Right lung (tissue), 5 donors: ENCODE measurements around the gene MAST3. TPM values are rescaled to one million over a fixed set of nuclear protein-coding genes. Genes with fewer than 3 reads are reported as not detected.
"Not testable (repeated sequence)": the region's sequence is repeated elsewhere in the genome, so short reads cannot be mapped to it uniquely, and the experiment has no call there.

Experiments
- DNase-seq, 2 donors: peaks; one replicate each; pipeline ENCODE4 v3.0.0-alpha.2; 2013
- polyA plus RNA-seq, 5 donors: library from polyadenylated mRNA; unstranded; fragments of 120-200 nt; gene quantifications; one replicate each; pipeline versions ENCODE4 v1.2.1 to v1.2.3, GENCODE V29; 2013; ENCODE audit warnings: inconsistent platforms in 1 of 5, low replicate concordance in 1 of 5; ENCODE audit not compliant: insufficient read length in 5 of 5, insufficient read depth in 1 of 5

Gene MAST3
- polyA plus RNA-seq, 5 donors: 3.8 to 10.3 (median 6.1) TPM

DNA sequence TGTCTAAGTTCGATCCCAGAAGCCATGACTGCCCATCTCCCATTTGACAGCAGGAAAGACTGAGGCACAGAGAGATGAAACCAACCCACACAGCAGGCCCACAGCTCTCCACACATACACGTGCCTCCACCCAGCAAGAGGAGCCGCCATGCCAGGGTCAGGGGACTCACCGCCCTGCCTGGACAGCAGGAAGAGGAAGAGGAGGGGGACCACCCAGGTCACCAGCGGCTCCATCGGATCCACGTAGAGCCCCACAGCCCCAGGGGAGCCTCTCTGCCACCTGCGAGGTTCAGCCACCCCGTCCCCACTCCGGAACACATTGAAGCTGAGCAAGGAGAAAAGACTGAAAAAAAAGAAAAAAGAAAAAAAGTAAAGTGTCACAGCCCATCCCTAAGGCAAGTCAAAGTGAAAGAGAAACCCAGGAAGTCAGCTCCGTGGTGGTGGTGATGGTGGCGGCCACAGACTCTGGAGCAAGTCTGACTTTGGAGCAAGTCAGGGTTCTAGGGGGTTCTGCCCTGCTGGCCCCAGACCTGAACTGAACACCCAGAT, 10.9 kb upstream of the MAST3 start, which contains the start of gene IL12RB1:
IL12RB1 (minus strand) TSS at position 345 of the 549 bp plus-strand sequence; CDS start at position 234, 111 bp downstream.
- DNase-seq: no peak

DNA sequence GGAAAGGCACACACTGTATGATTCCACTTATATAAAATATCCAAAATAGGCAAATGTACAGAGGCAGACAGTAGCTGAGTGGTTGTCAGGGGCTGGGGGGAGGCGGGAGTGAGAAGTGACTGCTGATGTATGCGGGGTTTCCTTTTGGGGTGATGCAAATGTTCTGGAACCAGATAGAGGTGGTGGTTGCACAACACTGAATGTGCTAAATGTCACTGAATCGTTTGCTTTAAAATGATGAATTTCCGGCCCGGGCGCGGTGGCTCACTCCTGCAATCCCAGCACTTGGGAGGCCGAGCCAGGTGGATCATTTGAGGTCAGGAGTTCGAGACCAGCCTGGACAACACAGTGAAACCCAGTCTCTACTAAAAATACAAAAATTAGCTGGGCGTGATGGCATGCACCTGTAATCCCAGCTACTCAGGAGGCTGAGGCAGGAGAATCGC, 8.5 kb upstream of the MAST3 start:
- DNase-seq: not testable (repeated sequence)

DNA sequence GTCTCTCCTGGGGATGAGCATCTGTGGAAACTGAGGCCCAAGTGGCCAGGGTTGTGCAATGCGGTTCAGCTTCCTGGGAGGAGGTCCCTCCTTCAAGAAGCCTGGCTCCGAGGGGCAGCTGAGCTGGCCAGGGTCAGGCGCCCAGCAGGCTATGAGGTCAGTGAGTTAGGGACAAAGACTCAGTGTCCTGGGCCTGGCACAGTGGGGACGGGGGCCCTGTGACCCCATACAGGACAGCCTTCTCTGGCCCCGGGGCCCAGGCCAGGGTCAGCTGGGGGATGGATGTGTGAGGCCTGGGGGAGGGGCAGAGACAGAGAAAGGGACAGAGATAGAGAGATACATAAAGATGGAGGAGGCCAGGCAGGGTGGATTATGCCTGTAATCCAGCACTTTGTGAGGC, 7.9 kb upstream of the MAST3 start:
- no peak for DNase-seq

DNA sequence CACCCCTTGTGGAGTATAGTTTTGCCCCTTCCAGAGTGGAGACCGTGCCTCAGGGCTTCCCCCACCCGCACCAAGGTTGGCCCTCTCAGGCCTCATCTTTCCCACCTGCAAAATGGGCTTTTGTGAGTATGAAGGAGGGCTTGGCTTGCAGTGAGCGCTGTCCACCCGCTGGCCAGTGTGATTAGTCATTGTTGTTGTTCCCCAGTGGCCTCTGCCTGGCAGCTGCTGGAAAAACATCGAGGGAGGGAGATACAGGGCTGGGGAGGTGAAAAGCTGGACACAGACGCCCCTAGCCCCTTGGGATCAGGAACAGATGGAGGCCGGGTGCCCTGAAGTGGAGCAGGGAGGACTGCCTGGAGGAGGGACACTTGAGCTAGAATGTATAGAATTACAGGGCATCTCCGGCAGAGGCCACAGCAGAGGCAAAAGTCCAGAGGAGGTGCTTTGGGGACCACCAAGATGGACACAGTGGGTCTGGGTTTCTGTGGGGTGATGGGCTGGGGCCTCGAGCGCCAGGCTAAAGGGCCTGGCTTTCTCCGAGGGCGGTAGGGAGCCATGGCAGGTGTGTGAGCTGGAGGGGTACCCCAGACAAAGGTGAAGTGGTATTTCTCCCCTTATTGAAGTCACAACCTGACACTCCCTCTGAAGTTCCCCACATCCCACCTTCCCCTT, 6.9 kb upstream of the MAST3 start:
- DNase-seq: no peak

DNA sequence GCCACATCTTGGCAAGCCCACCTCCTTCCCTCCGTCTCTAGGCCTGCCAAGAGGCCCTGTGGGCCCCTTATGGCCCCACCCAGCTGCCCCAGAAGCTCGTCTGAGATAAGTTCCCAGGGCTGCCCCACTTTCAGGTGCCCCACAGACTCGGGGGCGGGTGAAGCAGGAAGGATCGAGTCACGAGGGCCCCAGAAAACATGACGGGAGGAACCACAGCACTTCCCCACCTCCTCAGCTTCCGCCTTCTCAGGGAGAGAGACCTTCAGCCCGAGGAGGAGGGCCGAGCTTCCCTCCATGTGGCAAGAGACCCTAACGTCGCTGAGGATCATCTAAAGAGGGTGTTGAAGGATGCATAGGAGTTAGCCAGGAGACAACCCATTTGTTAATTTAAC, 6.4 kb upstream of the MAST3 start:
- no peak for DNase-seq

DNA sequence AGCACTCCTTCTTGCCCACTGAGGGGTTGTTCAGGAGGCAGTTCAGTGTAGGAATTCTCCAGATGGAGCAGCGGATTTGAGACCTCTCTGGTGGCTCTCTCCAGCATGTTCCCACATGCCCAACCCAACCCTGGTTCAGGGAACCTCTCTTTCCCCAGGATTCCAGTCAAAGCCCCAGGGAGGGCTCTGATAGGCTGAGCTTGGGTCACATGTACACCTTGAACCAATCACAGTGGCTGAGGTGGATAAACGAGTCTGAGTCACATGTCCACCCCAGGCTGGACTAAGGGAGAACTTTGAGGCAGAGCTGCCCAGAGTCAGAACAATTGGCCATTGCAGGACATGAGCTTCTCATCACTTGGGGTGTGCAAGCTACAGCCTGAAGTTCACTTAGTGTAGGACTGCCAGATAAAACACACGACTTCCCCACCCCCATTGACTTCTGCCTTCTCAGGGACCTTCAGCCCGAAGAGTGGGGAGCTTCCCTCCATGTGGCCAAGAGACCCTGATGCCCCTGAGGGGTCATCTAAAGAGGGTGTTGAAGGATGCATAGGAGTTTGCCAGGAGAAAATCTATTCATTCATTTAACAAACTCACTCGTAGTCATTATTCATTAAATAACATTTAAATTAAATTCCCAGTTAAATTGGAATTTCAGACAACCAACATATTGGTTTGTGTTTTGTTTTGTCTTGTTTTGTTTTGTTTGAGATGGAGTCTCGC, 4.0 kb upstream of the MAST3 start:
- DNase-seq: no peak

DNA sequence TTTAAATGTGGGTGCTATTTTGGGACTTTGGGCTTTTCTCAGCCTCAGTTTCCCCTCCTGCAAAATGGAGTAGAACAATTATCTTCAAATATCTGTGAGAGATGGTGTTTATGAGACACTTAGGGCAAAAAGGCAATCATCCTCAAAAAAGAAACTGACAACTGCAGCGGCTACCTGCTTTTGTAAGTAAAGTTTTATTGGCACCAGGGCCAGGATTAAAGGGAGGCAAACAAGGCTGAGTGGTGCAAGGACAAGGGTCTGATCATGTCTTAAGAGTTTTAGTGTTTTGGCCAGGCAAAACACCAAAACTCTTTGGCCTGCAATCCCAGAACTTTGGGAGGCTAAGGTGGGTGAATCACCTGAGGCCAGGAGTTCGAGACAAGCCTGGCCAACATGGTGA, 1.3 kb upstream of the MAST3 start:
- DNase-seq: no peak

DNA sequence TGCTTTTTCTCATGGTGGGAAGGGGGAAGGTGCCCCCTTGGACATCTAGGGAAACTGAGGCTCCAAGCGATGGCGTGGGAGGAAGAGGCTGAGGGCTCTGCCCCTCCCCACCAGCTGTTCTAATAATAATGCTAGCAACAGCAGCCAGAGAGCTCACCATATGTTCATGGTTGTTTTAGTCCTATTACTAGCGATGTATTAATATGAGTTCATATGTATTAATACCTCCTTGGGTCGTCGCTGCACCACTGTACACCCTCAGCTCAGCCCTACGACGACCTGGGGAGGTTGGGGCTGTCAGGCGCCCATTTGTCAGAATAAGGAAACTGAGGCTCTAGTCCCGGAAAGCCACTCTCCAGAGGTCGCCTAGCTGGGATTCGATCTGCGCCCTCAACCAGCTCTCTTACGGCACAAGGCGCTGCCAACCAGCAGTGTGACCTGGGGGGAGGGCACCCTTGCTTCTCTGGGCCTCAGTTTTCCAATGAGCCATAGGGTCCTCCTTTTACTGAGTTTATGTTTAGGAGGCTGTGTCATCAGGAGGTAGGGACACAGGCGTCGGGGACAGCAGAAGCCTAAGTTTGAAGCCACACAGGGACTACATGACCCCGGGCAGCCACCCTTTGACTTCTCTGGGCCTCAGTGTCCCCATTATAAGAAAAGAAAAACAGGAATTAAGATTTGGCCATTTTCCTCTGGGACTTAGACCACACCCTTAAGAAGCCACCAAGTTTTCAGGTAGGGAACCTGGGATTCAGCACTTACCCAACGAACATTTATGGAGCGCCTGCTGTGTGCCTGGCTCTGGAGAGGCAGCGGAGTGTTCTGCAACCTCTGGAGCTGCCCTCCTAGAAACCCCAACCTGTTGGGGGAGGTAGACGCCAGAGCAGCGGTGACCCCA, 664 bp downstream of the MAST3 start:
- DNase-seq: no peak

DNA sequence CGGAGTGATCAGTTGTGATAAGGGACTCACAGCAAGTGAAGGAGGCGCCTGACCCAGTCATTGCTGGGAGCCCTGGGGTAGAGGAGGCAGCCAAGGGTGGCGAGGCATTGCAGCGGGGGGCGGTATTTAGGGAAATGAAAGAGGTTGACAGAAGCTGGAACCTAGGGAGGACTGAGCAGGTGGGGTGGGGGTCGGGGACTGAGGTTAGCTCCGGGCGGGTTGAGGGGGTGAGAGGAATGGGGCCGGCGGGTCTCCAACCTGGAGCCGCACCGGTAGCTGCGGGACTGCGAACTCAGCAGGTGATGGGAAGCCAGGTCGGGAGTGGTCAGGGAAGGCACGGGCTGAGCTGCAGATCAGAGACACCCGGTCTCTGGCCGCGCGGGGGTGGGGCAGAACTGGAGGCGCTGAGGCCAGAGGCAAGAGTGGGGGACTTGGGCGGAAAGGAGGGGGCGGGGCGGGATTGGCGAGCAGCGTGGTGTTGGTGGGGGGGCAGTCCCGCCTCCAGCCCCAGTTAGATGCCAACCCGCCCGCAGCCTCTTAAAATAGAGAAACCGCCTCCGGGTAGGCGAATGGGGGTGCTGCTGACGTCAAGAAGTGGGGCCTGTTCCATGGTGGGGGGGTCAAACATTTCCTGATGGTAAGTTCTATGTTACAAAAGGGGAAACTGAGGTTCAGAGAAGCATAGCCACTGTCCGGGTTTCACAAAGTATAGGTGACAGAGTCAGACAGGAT, 1.5 kb downstream of the MAST3 start:
- DNase-seq: no peak

DNA sequence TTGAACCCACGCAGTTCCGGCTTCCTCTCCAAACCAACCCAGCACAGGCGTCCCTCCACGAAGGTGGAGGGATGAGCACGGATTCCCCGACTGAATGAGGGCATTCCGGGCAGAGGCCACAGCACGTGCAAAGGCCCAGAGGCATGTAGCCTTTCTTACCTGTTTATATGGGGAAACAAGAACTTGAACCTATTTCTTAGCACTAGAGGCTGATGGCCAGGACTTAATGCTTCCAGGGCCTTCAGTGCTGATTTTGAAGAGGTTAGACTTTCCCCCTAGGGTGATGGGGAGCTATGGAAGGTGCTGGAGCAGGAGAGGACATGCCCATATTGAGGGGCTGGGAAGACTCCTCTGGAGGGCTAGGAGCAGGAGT, 2.0 kb downstream of the MAST3 start:
- no peak for DNase-seq

DNA sequence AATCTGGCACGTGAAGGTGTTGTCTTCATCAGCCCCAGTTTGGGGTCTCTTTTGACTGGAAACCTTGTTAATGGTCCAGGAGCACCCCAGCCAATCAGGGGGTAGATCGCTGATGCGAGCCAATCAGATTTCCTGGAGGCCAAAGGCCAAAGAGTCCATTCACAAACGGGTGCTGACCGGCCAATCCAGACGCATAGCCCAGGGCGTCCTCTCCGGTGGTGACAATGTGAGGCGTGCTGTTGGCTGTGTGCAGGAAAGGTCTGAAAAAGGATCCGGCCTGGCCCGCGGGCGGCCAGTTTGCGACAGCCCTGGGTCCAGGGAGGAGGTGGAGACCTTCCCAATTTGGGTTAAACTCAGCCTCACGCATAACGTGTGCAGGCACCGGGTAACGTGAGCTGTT, 3.1 kb downstream of the MAST3 start:
- DNase-seq: no peak

DNA sequence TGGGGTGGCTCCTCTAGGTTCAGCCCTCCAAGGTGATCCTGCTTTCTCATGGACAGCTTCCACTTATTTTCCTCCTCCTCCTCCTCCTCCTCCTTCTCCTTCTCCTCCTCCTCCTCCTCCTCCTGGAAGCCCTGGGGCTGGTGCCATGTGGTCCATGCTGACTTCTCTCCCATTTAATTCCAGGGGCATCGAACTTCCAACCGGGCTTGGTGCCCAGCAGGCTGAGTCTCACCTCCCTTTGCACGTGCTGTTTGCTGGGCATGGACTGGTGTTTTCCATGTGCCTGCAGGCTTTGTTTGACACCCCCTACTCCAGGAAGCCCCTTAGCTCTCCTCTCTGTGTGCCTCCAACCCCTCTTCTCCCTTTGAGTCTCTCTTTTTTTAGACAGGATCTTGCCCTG, 3.7 kb downstream of the MAST3 start:
- no peak for DNase-seq

DNA sequence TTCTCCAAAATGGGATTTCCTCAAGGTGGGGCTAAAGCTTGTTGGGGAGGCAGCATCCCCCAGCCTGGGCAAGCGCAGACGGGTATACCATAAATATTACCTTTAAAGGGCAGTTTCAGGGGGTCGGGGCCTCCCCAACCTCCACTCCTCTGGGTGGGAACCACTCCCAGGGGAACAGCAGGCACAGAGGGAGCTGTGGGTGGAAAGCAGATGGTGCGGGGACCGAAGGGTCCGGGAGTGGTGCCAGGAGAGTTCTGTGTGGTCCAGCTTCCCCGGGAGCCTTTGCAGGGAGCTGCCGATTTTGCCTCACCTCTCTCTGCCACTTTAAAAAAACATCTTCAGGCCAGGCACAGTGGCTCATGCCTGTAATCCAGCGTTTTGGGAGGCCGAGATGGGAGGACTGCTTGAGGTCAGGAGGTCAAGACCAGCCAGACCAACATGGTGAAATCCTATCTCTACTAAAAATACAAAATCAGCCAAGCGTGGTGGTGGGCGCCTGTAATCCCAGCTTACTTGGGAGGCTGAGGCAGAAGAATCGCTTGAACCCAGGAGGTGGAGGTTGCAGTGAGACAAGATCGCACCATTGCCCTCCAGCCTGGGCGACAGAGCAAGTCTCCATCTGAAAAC, 5.5 kb downstream of the MAST3 start:
- no peak for DNase-seq

DNA sequence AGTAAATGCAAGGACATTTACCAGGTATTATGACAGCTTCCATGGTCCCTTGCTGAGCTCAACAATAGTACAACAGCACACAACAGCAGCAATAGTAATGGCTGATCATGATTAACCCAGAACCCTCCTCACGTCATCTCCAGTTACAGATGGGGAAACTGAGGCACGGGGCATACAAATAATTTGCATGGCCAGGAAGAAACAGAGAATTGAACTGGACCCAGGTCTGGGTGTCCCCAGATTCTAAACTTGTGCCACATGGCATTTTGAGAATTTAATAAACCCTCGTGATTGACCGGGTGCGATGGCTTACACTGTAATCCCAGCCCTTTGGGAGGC, 7.2 kb downstream of the MAST3 start:
- DNase-seq: no peak

DNA sequence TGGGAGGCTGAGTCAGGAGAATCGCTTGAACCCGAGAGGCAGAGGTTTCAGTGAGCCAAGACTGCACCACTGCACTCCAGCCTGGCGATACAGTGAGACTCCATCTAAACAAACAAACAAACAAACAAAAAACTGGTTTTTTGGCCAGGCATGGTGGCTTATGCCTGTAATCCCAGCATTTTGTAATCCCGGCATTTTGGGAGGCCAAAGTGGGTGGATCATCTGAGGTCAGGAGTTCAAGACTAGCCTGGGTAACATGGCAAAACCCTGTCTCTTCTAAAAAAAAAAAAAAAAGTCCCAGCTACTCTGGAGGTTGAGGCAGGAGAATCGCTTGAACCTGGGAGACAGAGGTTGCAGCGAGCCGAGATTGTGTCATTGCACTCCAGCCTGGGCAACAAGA, 7.7 kb downstream of the MAST3 start:
- not testable (repeated sequence) for DNase-seq

DNA sequence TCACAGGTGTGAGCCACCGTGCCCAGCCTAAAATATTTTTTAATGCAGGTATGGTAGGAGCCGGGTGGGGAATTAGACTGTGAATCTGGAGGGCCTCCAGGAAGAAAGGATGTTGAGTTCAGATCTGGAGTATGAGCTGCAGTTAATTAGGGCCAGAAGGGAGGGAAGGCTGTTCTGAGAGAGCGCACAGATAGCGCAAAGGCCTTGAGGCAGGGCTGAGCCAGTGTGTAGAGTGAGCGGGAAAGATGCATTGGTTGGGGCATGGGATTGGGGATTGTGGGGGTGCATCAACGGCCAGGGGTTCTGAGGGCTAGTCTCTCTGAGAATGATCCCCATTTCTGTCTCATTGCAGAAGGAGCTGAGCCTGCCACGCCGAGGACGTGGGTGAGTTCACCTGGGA, 9.7 kb downstream of the MAST3 start:
- no peak for DNase-seq

DNA sequence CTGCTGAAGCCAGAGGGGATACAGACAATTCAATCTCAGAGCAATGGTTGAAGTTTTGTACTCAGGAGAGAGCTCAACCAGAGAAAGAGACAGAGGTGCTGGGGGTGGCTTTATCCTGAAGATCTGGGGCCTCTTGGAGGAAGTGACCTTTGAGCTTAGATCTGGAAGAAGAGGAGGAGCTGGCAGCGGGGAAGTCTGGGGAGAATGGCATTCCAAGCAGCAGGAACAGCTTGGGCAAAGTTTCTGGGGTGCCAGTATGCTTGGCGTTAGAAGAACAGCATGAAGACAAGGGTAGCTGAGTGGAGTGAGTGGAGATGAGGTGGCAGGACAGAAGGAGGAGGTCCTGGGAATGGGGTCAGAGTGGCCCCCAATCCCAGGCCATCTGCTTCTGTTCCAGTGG, 11.3 kb downstream of the MAST3 start:
- DNase-seq: no peak

DNA sequence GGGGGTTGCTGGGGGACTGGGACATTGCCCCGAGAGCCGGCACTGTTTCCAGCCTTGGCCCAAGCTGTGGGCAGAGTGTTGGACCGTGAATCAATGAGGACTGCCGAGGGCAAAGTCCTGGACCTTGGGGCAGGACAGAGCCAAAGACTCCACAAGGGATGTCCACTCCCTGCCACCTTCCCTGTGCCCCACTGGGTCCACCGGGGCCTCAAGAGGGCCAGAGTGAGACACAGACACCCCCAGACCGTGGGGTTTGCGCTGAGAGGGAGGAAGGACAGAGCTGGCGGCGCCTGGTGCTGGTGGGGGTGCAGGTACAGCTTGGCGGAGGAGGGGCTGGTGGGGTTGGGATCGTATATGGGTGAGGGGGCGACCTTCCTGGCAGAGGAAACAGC, 11.8 kb downstream of the MAST3 start:
- DNase-seq: no peak

DNA sequence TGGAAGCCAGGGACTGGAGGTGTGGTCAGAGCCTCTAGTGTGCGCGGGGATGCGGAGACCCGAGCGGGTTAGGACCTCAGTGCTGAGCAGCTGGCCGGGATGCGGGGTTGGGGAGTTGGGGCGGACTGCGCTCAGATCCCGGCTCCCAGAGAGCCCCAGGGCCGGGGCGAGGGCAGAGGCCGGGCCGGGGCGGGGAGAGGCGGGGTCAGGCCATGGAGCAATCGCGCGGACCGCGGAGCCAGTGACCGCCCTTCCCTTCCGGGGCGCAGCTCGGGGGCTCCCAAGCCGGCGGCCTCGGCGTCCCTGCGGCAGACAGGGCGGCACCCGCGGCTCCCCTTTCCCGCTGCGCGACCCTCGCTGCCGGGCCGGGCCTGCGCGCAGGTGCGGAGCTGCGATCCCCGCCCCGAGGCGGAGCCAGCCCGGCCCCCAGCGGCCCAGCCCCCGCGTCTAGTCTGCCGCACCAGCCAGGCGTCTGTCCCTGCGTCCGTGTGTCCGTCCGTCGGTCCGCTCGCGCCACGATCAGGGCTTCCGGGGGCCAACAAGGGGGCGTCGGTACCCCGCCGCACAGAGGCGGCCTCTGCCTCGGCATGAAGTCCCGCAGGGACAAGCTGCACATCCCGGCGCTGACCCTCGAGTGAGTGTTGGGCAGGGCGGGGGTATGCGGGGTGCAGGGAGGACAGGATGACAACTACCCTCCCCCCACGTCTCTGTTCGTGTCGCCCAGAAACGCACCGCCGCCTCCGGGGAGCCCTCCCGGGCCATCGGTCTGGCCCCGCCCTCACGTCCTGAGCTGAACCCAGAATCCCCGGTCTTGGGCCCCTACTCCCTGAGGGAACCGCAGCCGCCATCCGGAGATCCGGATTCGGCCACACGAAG, 12.4 kb downstream of the MAST3 start:
- DNase-seq: no peak

DNA sequence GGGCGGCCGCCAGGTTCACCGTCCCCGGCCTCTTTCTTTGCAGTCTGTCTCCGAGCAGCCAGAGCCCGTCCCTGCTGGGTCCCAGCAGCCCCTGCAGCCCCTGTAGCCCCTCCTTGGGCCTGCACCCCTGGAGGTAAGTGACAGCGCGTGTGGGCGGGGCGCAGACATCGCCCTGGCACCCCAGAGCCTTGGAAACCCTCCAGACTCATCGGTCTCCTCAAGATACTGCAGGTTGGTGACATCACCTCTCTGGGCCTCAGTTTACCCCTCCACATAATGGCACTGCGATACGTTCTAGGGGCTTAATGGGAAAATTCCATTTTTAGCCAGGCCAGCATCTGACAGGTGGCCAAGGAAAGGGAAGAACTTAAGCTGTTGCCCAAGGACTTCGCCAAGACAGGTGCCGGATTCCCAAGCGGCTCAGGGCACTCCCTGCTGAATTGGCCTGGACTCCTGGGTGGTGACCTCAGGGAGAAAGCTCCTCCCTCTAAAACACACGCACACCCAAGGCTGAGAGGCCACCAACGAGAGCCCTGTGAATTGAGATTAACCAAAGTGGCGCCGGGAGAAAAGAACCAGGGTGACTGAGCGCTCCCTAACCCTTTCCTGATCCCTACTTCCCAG, 13.1 kb downstream of the MAST3 start:
- no peak for DNase-seq
